ENCODE measurements around the gene C15orf39.
"Not testable (repeated sequence)": the region's sequence is repeated elsewhere in the genome, so short reads cannot be mapped to it uniquely, and the experiment has no call there.

Gene C15orf39

GRCh38 chr15:75213212-75213767 lies 11.6 kb downstream of the C15orf39 start:
- DNase-seq = no peak

- DNase-seq = no peak
Observed at GRCh38 chr15:75213768-75214221, 12.1 kb downstream of the C15orf39 start.

GRCh38 chr15:75214293-75215096 lies 12.8 kb downstream of the C15orf39 start:
- no peak for DNase-seq

- DNase-seq = no peak
Observed at GRCh38 chr15:75215107-75216004, 13.7 kb downstream of the C15orf39 start.

- DNase-seq = no peak
Observed at GRCh38 chr15:75217012-75217411, 15.3 kb downstream of the C15orf39 start.

- DNase-seq = not testable (repeated sequence)
Observed at GRCh38 chr15:75217574-75217973, 15.9 kb downstream of the C15orf39 start.

GRCh38 chr15:75219507-75219929 lies 17.8 kb downstream of the C15orf39 start:
- not testable (repeated sequence) for DNase-seq

GRCh38 chr15:75223688-75224087 lies 22.0 kb downstream of the C15orf39 start:
- no peak for DNase-seq

GRCh38 chr15:75224281-75224680 lies 22.6 kb downstream of the C15orf39 start:
- DNase-seq = no peak

- not testable (repeated sequence) for DNase-seq
Observed at GRCh38 chr15:75225102-75225836, 23.6 kb downstream of the C15orf39 start.

- DNase-seq = no peak
Observed at GRCh38 chr15:75225951-75226732, 24.5 kb downstream of the C15orf39 start.

- DNase-seq = not testable (repeated sequence)
Observed at GRCh38 chr15:75227112-75227511, 25.4 kb downstream of the C15orf39 start.

- no peak for DNase-seq
Observed at GRCh38 chr15:75227663-75228280, 26.1 kb downstream of the C15orf39 start.

GRCh38 chr15:75228787-75229186 lies 27.1 kb downstream of the C15orf39 start:
- no peak for DNase-seq

- DNase-seq = no peak
Observed at GRCh38 chr15:75229191-75230015, 27.7 kb downstream of the C15orf39 start.

GRCh38 chr15:75230016-75230343 lies 28.3 kb downstream of the C15orf39 start:
- no peak for DNase-seq

GRCh38 chr15:75230551-75231371 lies 29.1 kb downstream of the C15orf39 start:
- DNase-seq = no peak

GRCh38 chr15:75231836-75232235 lies 30.2 kb downstream of the C15orf39 start:
- no peak for DNase-seq

- DNase-seq = no peak
Observed at GRCh38 chr15:75232252-75232813, 30.7 kb downstream of the C15orf39 start.
